GM12878 (cell line): Measurements from ENCODE around the gene PUM2. TPM values are rescaled to one million over a fixed set of nuclear protein-coding genes. Genes with fewer than 3 reads are reported as not detected.

Experiments
- ATF7 ChIP-seq: fragments of 450-650 bp; IDR thresholded peaks from 2 replicates; pipeline ENCODE4 v1.6.1; 2016; ENCODE audit warnings: low read depth, mild to moderate bottlenecking
- CHD2 ChIP-seq: IDR thresholded peaks from 2 replicates; pipeline ENCODE4 v1.6.1; 2011; ENCODE audit warnings: low read depth, low read length, improper control_type of control experiment, borderline replicate concordance
- ESRRA ChIP-seq: IDR thresholded peaks from 2 replicates; pipeline ENCODE4 v1.6.1; 2012; ENCODE audit warnings: mild to moderate bottlenecking, low read length, improper control_type of control experiment
- ETV6 ChIP-seq, 2 experiments: fragments of 450-650 bp in 1 of 2; IDR thresholded peaks in 1 of 2; conservative IDR thresholded peaks in 1 of 2; 2 replicates each; pipeline ENCODE4 v1.6.1; 2014; ENCODE audit warnings: antibody characterized with exemption in 1 of 2, borderline replicate concordance in 1 of 2, low read depth in 1 of 2, mild to moderate bottlenecking in 1 of 2, moderate library complexity in 1 of 2
- HCFC1 ChIP-seq: fragments of 150-350 bp; IDR thresholded peaks from 2 replicates; pipeline ENCODE4 v1.6.1; 2014; ENCODE audit warnings: low read length
- MTA3 ChIP-seq: IDR thresholded peaks from 2 replicates; pipeline ENCODE4 v1.6.1; 2012; ENCODE audit warnings: low read length, inconsistent platforms, borderline replicate concordance
- NR2C1 ChIP-seq: fragments of 450-650 bp; IDR thresholded peaks from 2 replicates; pipeline ENCODE4 v1.6.1; 2017; ENCODE audit warnings: antibody characterized with exemption, mild to moderate bottlenecking, moderate library complexity
- RAD51 ChIP-seq: fragments of 450-650 bp; IDR thresholded peaks from 2 replicates; pipeline ENCODE4 v1.6.1; 2016; ENCODE audit warnings: moderate library complexity, mild to moderate bottlenecking, inconsistent platforms
- RB1 ChIP-seq: fragments of 450-650 bp; formaldehyde crosslinking; IDR thresholded peaks from 2 replicates; pipeline ENCODE4 v1.6.1; 2017; ENCODE audit warnings: mild to moderate bottlenecking, borderline replicate concordance
- SIN3A ChIP-seq: IDR thresholded peaks from 2 replicates; pipeline ENCODE4 v1.6.1; 2012; ENCODE audit warnings: low read depth, low read length, improper control_type of control experiment
- SMARCA5 ChIP-seq: fragments of 450-650 bp; IDR thresholded peaks from 2 replicates; pipeline ENCODE4 v1.6.1; 2017; ENCODE audit warnings: mild to moderate bottlenecking
- SREBF2 ChIP-seq: IDR thresholded peaks from 2 replicates; pipeline ENCODE4 v1.6.1; 2012; ENCODE audit warnings: mild to moderate bottlenecking, low read length
- STAT3 ChIP-seq: IDR thresholded peaks from 2 replicates; pipeline ENCODE4 v1.6.1; 2011; ENCODE audit warnings: low read depth, low read length, improper control_type of control experiment
- TBL1XR1 ChIP-seq: IDR thresholded peaks from 2 replicates; pipeline ENCODE4 v1.6.1; 2012; ENCODE audit warnings: low read depth, low read length, improper control_type of control experiment
- WRNIP1 ChIP-seq: IDR thresholded peaks from 2 replicates; pipeline ENCODE4 v1.6.1; 2011; ENCODE audit warnings: low read depth, low read length, improper control_type of control experiment, borderline replicate concordance
- YY1 ChIP-seq: IDR thresholded peaks from 2 replicates; pipeline ENCODE4 v1.6.1; 2011; ENCODE audit warnings: low read depth, mild to moderate bottlenecking, low read length
- ZNF24 ChIP-seq: fragments of 450-650 bp; IDR thresholded peaks from 2 replicates; pipeline ENCODE4 v1.6.1; 2017; ENCODE audit warnings: antibody characterized with exemption, mild to moderate bottlenecking
- ZZZ3 ChIP-seq: IDR thresholded peaks from 2 replicates; pipeline ENCODE4 v1.6.1; 2011; ENCODE audit warnings: low read depth; ENCODE audit not compliant: control insufficient read depth, insufficient read length
- polyA plus RNA-seq, 11 experiments: library from polyadenylated mRNA; depleted of rRNA in 4 of 11; unstranded in 6 of 11; stranded (reverse) in 5 of 11; fragments of >200 nt; fragmentation: Nextera tagmentation in 4 of 11; fragmentation: Illumina TruSeq in 1 of 11; extraction: Ambion mirVana in 4 of 11; extraction: Trizol in 1 of 11; gene quantifications; 1 replicate in 1 of 11; 2 replicates in 10 of 11; pipeline versions ENCODE4 v1.2.1 to v1.2.3, GENCODE V29; 2011 to 2016; ENCODE audit warnings: inconsistent platforms in 2 of 11, missing spikeins in 2 of 11, low read depth in 1 of 11
- total RNA-seq, 4 experiments: library from RNA; depleted of rRNA in 3 of 4; stranded (reverse); fragments of >200 nt in 3 of 4; fragmentation: Illumina TruSeq in 1 of 4; extraction: Trizol in 1 of 4; gene quantifications; 2 replicates each; pipeline versions ENCODE4 v1.2.1 to v1.2.3, GENCODE V29; 2013 to 2021
- TF ChIP-seq, protein P1 (sequence below): fragments of 450-650 bp; conservative IDR thresholded peaks from 2 replicates; pipeline ENCODE4 v1.6.1; 2017; ENCODE audit warnings: mild to moderate bottlenecking, moderate library complexity
- TF ChIP-seq, protein P2 (sequence below): fragments of 450-650 bp; IDR thresholded peaks from 2 replicates; pipeline ENCODE4 v1.6.1; 2017; ENCODE audit warnings: mild to moderate bottlenecking
- TF ChIP-seq, protein P3 (sequence below): fragments of 450-650 bp; IDR thresholded peaks from 2 replicates; pipeline ENCODE4 v1.6.1; 2017; ENCODE audit warnings: borderline replicate concordance
- TF ChIP-seq, protein P4 (sequence below): fragments of 450-650 bp; IDR thresholded peaks from 2 replicates; pipeline ENCODE4 v1.6.1; 2017; ENCODE audit warnings: mild to moderate bottlenecking, low read depth, inconsistent platforms; ENCODE audit not compliant: poor library complexity, severe bottlenecking
- TF ChIP-seq, protein P5 (sequence below): IDR thresholded peaks from 2 replicates; pipeline ENCODE4 v1.6.1; 2011; ENCODE audit warnings: low read depth, low read length, improper control_type of control experiment, borderline replicate concordance

PUM2 gene
- total and polyA plus RNA-seq, 10 of the 15 experiments (the other 5 are each of a cell fraction or from before 2014, with no cell fraction given): 14.5 to 87.6 (median 29.4) TPM

DNA sequence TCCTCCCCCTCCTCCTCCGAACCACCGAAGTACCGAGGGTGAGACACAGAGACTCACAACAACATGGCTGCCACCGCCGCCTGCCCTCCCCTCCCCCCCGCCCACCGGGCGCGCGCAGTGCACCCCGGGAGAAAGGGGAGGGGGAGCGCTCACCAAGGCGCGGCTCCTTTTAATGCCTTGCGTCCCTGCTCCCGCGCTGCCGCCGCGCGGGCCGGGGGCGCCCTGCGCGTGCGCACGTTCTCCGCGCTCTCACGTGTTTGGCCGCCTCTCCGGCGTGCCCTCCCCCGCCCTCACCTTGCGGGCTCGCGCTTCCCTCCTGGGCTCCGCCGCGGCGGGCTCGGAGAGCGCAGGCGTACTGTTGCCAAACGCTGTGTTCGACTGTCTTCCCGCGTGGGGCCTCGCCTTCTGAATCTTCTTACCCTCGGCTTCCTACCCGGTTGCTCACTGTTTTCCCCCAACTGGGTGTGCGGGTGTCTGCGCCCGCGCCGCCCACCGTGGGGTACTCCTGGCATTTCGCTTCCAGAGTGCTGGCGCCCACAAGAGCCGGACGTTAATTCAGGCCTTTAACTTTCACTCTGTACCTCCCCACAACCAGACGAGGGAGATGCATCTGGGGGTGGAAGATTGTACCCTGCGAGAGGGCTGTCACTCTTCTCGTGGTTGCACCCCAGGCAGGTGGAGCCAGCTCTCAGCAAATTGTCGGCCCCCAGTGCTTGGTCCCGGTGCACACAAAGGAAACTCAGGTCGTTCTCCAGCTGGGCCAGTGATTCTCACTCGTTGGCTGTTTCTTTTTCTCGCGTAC, at the start of gene PUM2 (continued):
- TF ChIP-seq HCFC1 (peak; percentile 61), SMARCA5 (no peak), MTA3 (no peak), NR2C1 (no peak), RAD51 (no peak), ETV6 (conservative IDR thresholded peaks at IDR 0.05 in 1 of 2, IDR thresholded peaks at IDR 0.05 in 1 of 2; ENCODE audit: borderline replicate concordance in 1 of 2, low read depth in 1 of 2) (no peak), SREBF2 (no peak), ESRRA (no peak), WRNIP1 (no peak), STAT3 (no peak), ZZZ3 (no peak), TBL1XR1 (peak; percentile 11; the same call in 1 of the 2 replicates), ATF7 (no peak), ZNF24 (no peak), YY1 (peak; percentile 85; the same call in 1 of the 2 replicates), SIN3A (peak; percentile 83), CHD2 (peak; percentile 62; the same call in 1 of the 2 replicates), RB1 (peak; percentile 95; the same call in 1 of the 2 replicates)
- TF ChIP-seq, protein P1, sequence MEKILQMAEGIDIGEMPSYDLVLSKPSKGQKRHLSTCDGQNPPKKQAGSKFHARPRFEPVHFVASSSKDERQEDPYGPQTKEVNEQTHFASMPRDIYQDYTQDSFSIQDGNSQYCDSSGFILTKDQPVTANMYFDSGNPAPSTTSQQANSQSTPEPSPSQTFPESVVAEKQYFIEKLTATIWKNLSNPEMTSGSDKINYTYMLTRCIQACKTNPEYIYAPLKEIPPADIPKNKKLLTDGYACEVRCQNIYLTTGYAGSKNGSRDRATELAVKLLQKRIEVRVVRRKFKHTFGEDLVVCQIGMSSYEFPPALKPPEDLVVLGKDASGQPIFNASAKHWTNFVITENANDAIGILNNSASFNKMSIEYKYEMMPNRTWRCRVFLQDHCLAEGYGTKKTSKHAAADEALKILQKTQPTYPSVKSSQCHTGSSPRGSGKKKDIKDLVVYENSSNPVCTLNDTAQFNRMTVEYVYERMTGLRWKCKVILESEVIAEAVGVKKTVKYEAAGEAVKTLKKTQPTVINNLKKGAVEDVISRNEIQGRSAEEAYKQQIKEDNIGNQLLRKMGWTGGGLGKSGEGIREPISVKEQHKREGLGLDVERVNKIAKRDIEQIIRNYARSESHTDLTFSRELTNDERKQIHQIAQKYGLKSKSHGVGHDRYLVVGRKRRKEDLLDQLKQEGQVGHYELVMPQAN: peak; percentile 83
- TF ChIP-seq, protein P2, sequence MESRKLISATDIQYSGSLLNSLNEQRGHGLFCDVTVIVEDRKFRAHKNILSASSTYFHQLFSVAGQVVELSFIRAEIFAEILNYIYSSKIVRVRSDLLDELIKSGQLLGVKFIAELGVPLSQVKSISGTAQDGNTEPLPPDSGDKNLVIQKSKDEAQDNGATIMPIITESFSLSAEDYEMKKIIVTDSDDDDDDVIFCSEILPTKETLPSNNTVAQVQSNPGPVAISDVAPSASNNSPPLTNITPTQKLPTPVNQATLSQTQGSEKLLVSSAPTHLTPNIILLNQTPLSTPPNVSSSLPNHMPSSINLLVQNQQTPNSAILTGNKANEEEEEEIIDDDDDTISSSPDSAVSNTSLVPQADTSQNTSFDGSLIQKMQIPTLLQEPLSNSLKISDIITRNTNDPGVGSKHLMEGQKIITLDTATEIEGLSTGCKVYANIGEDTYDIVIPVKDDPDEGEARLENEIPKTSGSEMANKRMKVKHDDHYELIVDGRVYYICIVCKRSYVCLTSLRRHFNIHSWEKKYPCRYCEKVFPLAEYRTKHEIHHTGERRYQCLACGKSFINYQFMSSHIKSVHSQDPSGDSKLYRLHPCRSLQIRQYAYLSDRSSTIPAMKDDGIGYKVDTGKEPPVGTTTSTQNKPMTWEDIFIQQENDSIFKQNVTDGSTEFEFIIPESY: no peak
- TF ChIP-seq, protein P3, sequence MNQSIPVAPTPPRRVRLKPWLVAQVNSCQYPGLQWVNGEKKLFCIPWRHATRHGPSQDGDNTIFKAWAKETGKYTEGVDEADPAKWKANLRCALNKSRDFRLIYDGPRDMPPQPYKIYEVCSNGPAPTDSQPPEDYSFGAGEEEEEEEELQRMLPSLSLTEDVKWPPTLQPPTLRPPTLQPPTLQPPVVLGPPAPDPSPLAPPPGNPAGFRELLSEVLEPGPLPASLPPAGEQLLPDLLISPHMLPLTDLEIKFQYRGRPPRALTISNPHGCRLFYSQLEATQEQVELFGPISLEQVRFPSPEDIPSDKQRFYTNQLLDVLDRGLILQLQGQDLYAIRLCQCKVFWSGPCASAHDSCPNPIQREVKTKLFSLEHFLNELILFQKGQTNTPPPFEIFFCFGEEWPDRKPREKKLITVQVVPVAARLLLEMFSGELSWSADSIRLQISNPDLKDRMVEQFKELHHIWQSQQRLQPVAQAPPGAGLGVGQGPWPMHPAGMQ: no peak
- TF ChIP-seq, protein P4, sequence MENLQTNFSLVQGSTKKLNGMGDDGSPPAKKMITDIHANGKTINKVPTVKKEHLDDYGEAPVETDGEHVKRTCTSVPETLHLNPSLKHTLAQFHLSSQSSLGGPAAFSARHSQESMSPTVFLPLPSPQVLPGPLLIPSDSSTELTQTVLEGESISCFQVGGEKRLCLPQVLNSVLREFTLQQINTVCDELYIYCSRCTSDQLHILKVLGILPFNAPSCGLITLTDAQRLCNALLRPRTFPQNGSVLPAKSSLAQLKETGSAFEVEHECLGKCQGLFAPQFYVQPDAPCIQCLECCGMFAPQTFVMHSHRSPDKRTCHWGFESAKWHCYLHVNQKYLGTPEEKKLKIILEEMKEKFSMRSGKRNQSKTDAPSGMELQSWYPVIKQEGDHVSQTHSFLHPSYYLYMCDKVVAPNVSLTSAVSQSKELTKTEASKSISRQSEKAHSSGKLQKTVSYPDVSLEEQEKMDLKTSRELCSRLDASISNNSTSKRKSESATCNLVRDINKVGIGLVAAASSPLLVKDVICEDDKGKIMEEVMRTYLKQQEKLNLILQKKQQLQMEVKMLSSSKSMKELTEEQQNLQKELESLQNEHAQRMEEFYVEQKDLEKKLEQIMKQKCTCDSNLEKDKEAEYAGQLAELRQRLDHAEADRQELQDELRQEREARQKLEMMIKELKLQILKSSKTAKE: peak; percentile 14
- TF ChIP-seq, protein P5, sequence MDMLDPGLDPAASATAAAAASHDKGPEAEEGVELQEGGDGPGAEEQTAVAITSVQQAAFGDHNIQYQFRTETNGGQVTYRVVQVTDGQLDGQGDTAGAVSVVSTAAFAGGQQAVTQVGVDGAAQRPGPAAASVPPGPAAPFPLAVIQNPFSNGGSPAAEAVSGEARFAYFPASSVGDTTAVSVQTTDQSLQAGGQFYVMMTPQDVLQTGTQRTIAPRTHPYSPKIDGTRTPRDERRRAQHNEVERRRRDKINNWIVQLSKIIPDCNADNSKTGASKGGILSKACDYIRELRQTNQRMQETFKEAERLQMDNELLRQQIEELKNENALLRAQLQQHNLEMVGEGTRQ: peak; percentile 63
